CD14-positive monocyte (primary cell): Measurements from ENCODE around the gene IGFBP7. TPM values are rescaled to one million over a fixed set of nuclear protein-coding genes. Genes with fewer than 3 reads are reported as not detected.

Experiments used
- DNase-seq, 3 donors: peaks; one replicate each; pipeline ENCODE4 v3.0.0-alpha.2; 2011 to 2022
- H2AFZ ChIP-seq: 2 replicates; pipeline ENCODE4 v1.6.0; 2012; ENCODE audit warnings: mild to moderate bottlenecking, low read depth, low read length, inconsistent platforms; ENCODE audit not compliant: insufficient read depth, poor library complexity, severe bottlenecking
- H3K27ac ChIP-seq, 2 donors: 1 replicate in 1 of 2; 2 replicates in 1 of 2; pipeline ENCODE4 v1.5.1; 2012 to 2013; ENCODE audit warnings: low read length in 2 of 2, control low read depth in 1 of 2, inconsistent platforms in 1 of 2, low read depth in 1 of 2, mild to moderate bottlenecking in 1 of 2
- H3K27me3 ChIP-seq, 2 donors: one replicate each; pipeline versions ENCODE4 v1.6.0 to v1.6.1; 2011 to 2013; ENCODE audit warnings: low read length in 2 of 2; ENCODE audit not compliant: control insufficient read depth in 2 of 2, insufficient read depth in 2 of 2
- H3K36me3 ChIP-seq, 2 donors: replicated peaks in 1 of 2; 1 replicate in 1 of 2; 2 replicates in 1 of 2; pipeline versions ENCODE4 v1.5.1 to v1.6.1; 2012 to 2013; ENCODE audit warnings: low read length in 2 of 2, control low read depth in 1 of 2, inconsistent platforms in 1 of 2, mild to moderate bottlenecking in 1 of 2; ENCODE audit not compliant: insufficient read depth in 2 of 2, control insufficient read depth in 1 of 2
- H3K4me1 ChIP-seq, 2 donors: 1 replicate in 1 of 2; 2 replicates in 1 of 2; pipeline versions ENCODE4 v1.5.1 to v1.6.1; 2012 to 2013; ENCODE audit warnings: low read length in 2 of 2, control low read depth in 1 of 2, inconsistent platforms in 1 of 2, mild to moderate bottlenecking in 1 of 2, moderate library complexity in 1 of 2; ENCODE audit not compliant: insufficient read depth in 2 of 2, control insufficient read depth in 1 of 2
- H3K4me2 ChIP-seq: replicated peaks from 2 replicates; pipeline ENCODE3; 2012; ENCODE audit warnings: low read length, moderate library complexity, mild to moderate bottlenecking; ENCODE audit not compliant: poor library complexity, severe bottlenecking; ENCODE audit errors: extremely low read depth
- H3K4me3 ChIP-seq, 3 experiments: fragments of 200-600 bp in 1 of 3; sonication (generic) in 1 of 3; replicated peaks in 1 of 3; 1 replicate in 2 of 3; 2 replicates in 1 of 3; pipeline ENCODE4 v1.5.1; 2011 to 2013; ENCODE audit warnings: low read length in 3 of 3, mild to moderate bottlenecking in 3 of 3, control low read depth in 2 of 3, low read depth in 2 of 3, inconsistent platforms in 1 of 3, moderate library complexity in 1 of 3
- H3K79me2 ChIP-seq: 2 replicates; pipeline ENCODE4 v1.6.0; 2012; ENCODE audit warnings: mild to moderate bottlenecking, control low read depth, inconsistent platforms, low read length, moderate library complexity; ENCODE audit not compliant: insufficient read depth
- H3K9ac ChIP-seq: 2 replicates; pipeline ENCODE4 v1.6.0; 2017; ENCODE audit warnings: low read length, mild to moderate bottlenecking; ENCODE audit not compliant: insufficient read depth, poor library complexity, severe bottlenecking
- H3K9me3 ChIP-seq, 2 donors: replicated peaks in 1 of 2; 1 replicate in 1 of 2; 2 replicates in 1 of 2; pipeline versions ENCODE4 v1.5.1 to v1.6.1; 2012 to 2013; ENCODE audit warnings: low read length in 2 of 2, control low read depth in 1 of 2; ENCODE audit not compliant: control insufficient read depth in 1 of 2, insufficient read depth in 1 of 2
- H4K20me1 ChIP-seq: 2 replicates; pipeline ENCODE4 v1.6.0; 2012; ENCODE audit warnings: mild to moderate bottlenecking, low read length, control low read depth, moderate library complexity; ENCODE audit not compliant: insufficient read depth
- H3K27ac Mint-ChIP-seq, 7 donors: one replicate each; pipeline ENCODE4 v1.8.0; 2020; ENCODE audit warnings: mild to moderate bottlenecking in 7 of 7, mixed read lengths in 7 of 7, moderate library complexity in 6 of 7, inconsistent platforms in 2 of 7
- H3K27me3 Mint-ChIP-seq, 3 donors: one replicate each; pipeline ENCODE4 v1.8.0; 2021 to 2022; ENCODE audit warnings: low read depth in 3 of 3, mild to moderate bottlenecking in 3 of 3, mixed read lengths in 3 of 3, moderate library complexity in 3 of 3, inconsistent platforms in 1 of 3
- H3K36me3 Mint-ChIP-seq, 2 donors: one replicate each; pipeline ENCODE4 v1.8.0; 2020; ENCODE audit warnings: mixed read lengths in 2 of 2, inconsistent platforms in 1 of 2, mild to moderate bottlenecking in 1 of 2
- H3K4me1 Mint-ChIP-seq: one replicate; pipeline ENCODE4 v1.8.0; 2020; ENCODE audit warnings: mild to moderate bottlenecking, mixed read lengths
- H3K4me3 Mint-ChIP-seq, 2 donors: one replicate each; pipeline ENCODE4 v1.8.0; 2020; ENCODE audit warnings: mild to moderate bottlenecking in 2 of 2, mixed read lengths in 2 of 2, moderate library complexity in 1 of 2
- H3K9me3 Mint-ChIP-seq, 7 donors: one replicate each; pipeline ENCODE4 v1.8.0; 2020 to 2022; ENCODE audit warnings: mixed read lengths in 7 of 7, mild to moderate bottlenecking in 6 of 7, moderate library complexity in 6 of 7, inconsistent platforms in 2 of 7
- WGBS: methylation state at CpG from one replicate; pipeline ENCODE4 v1.1.5; 2013; ENCODE audit warnings: missing lambda C conversion rate; ENCODE audit not compliant: insufficient coverage; 5-methylcytosine and 5-hydroxymethylcytosine counted together
- intact Hi-C, 2 donors: fragments of 100-400 bp; cut with micrococcal nuclease; formaldehyde crosslinking; loops; one replicate each; pipeline versions ENCODE4 v1.15.0 to v1.15.1; 2023
- polyA plus RNA-seq, 3 donors: library from polyadenylated mRNA; depleted of rRNA in 1 of 3; unstranded in 2 of 3; stranded (reverse) in 1 of 3; fragments of 300-500 nt in 2 of 3; fragments of >200 nt in 1 of 3; fragmentation: Illumina TruSeq in 2 of 3; gene quantifications; 1 replicate in 2 of 3; 2 replicates in 1 of 3; pipeline ENCODE4 v1.2.3, GENCODE V29; 2012 to 2021
- TF ChIP-seq, protein P1 (sequence below): fragments of 200-600 bp; IDR thresholded peaks from one replicate; pipeline ENCODE4 v1.8.0; 2022; ENCODE audit warnings: antibody characterized with exemption, mild to moderate bottlenecking

Gene IGFBP7
- polyA plus RNA-seq, 3 donors: 23.1 to 53.1 (median 46.9) TPM

DNA sequence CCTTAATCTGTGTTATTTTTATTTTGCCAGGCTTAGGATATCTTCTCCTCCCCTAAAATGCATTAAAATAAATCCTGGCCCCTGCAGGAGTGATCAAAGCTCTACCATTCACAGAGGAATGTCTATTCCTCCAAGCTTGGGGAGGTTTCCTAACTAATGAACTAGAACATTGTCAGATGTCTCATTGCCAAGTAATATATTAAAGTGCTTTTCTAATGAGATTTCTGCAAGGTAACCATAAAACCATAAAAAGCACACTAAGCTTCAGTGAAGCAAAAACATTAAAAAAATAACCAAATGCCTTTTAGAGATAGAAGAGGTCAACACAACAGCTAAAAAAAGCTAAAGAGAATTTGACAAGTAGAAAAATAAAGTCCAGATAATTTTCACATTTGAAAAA, 34.8 kb downstream of the IGFBP7 start:
- Histone ChIP-seq H3K79me2 (peaks cover 31% of the 10 kb centered on the region), H3K36me3 (no peaks in the 10 kb centered on the region), H3K27me3 (no peaks in the 10 kb centered on the region), H2AFZ (no peak overlapping the region), H3K4me1 (peaks cover 12 to 13% of the 10 kb centered on the region in 2 donors), H3K27ac (no peak overlapping the region), H3K9ac (no peak overlapping the region), H3K4me2 (no peak overlapping the region), H3K9me3 (no peaks in the 10 kb centered on the region), H3K4me3 (no peak overlapping the region), H4K20me1 (no peaks in the 10 kb centered on the region)
- DNase-seq: no peak
- Mint-ChIP-seq H3K4me1 (peaks cover 18% of the 10 kb centered on the region), H3K27me3 (no peaks in the 10 kb centered on the region), H3K27ac (no peak overlapping the region), H3K9me3 (no peaks in the 10 kb centered on the region), H3K36me3 (peaks cover 0 to 3% of the 10 kb centered on the region in 2 donors), H3K4me3 (no peak overlapping the region)
- TF ChIP-seq, protein P1, sequence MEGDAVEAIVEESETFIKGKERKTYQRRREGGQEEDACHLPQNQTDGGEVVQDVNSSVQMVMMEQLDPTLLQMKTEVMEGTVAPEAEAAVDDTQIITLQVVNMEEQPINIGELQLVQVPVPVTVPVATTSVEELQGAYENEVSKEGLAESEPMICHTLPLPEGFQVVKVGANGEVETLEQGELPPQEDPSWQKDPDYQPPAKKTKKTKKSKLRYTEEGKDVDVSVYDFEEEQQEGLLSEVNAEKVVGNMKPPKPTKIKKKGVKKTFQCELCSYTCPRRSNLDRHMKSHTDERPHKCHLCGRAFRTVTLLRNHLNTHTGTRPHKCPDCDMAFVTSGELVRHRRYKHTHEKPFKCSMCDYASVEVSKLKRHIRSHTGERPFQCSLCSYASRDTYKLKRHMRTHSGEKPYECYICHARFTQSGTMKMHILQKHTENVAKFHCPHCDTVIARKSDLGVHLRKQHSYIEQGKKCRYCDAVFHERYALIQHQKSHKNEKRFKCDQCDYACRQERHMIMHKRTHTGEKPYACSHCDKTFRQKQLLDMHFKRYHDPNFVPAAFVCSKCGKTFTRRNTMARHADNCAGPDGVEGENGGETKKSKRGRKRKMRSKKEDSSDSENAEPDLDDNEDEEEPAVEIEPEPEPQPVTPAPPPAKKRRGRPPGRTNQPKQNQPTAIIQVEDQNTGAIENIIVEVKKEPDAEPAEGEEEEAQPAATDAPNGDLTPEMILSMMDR: no peak
- intact Hi-C loops: no loop called here

DNA sequence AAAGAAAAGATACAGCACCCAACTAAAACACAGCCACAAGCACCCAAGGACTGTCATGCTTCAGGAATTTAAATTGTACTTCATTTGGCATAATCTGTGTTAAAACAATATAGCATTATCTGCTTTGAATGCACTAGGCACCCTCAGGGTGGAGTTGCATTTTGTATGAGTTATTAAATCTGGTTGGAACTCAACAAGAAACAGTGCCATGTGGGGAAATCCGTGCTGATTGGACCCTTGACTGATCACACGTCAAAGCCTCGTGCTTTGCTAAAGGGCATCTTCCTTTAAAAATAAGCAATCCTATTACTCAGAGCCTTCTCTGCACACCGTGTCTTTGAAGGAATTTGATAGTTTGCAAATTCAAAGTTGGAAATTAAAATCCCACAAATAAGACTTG, 35.4 kb downstream of the IGFBP7 start:
- H3K27me3 ChIP-seq: no peaks in the 10 kb centered on the region
- no peak overlapping the region for H3K9ac ChIP-seq
- H3K4me2 ChIP-seq: no peak overlapping the region
- peaks cover 21% of the 10 kb centered on the region for H3K4me1 Mint-ChIP-seq
- TF ChIP-seq, protein P1: no peak
- peaks cover 0 to 3% of the 10 kb centered on the region in 2 donors for H3K36me3 Mint-ChIP-seq
- intact Hi-C loops: no loop called here
- peaks cover 36% of the 10 kb centered on the region for H3K79me2 ChIP-seq
- no peak for DNase-seq
- H3K36me3 ChIP-seq: no peaks in the 10 kb centered on the region
- no peak overlapping the region for H3K4me3 ChIP-seq
- WGBS: no CpG with 5 or more reads among the region's 4 CpGs
- no peaks in the 10 kb centered on the region for H4K20me1 ChIP-seq
- no peak overlapping the region for H3K27ac Mint-ChIP-seq
- H3K9me3 ChIP-seq: no peaks in the 10 kb centered on the region
- no peak overlapping the region for H2AFZ ChIP-seq
- peaks cover 13 to 15% of the 10 kb centered on the region in 2 donors for H3K4me1 ChIP-seq
- no peaks in the 10 kb centered on the region for H3K27me3 Mint-ChIP-seq
- H3K4me3 Mint-ChIP-seq: no peak overlapping the region
- H3K27ac ChIP-seq: no peak overlapping the region
- H3K9me3 Mint-ChIP-seq: no peaks in the 10 kb centered on the region
